ENCODE results near the gene NMNAT1.
A peak's percentile ranks its signal among the peaks of the same experiment; 100 is the strongest.

NMNAT1 gene

GRCh38 chr1:9942939-9943788 lies at the start of gene NMNAT1, which contains the start of gene LZIC:
Gene NMNAT1, plus strand, starts transcription at chr1:9943475. Its CDS starts 28,599 bp downstream, at chr1:9972074.
Gene LZIC, minus strand, starts transcription at chr1:9943391. Its CDS starts 6,772 bp downstream, at chr1:9936619.
- TF ChIP-seq, protein P1, sequence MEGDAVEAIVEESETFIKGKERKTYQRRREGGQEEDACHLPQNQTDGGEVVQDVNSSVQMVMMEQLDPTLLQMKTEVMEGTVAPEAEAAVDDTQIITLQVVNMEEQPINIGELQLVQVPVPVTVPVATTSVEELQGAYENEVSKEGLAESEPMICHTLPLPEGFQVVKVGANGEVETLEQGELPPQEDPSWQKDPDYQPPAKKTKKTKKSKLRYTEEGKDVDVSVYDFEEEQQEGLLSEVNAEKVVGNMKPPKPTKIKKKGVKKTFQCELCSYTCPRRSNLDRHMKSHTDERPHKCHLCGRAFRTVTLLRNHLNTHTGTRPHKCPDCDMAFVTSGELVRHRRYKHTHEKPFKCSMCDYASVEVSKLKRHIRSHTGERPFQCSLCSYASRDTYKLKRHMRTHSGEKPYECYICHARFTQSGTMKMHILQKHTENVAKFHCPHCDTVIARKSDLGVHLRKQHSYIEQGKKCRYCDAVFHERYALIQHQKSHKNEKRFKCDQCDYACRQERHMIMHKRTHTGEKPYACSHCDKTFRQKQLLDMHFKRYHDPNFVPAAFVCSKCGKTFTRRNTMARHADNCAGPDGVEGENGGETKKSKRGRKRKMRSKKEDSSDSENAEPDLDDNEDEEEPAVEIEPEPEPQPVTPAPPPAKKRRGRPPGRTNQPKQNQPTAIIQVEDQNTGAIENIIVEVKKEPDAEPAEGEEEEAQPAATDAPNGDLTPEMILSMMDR (IDR thresholded peaks at IDR 0.05; ENCODE audit: low read depth, low read length) = no peak
- in situ Hi-C loops (cut with HindIII; ENCODE audit: low sequenced_read_pairs) = no loop called here
- peak; percentile 94 for DNase-seq (ENCODE audit: low read depth, low spot score)
- H3K4me3 ChIP-seq (ENCODE audit: low read depth, low read length) = peak within 1 kb of the TSS; percentile 88

DNA sequence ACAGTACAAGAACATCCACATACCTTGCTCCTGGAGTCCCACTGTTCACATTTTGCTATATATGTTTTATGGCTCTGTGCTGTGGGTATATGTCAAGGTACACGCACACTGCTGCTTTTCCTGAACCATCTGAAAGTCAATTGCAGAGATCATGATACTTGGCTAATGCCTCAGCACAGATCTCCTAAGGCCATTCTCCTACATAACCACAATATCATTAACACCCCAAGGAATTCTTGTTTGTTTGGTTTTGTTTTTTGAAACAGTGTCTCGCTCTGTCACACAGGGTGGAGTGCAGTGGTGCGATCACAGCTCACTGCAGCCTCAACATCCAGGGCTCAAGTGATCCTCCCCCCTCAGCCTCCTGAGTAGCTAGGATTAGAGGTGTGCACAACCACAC lies 49.2 kb upstream of the NMNAT1 start:
- no peak overlapping the region for H3K4me3 ChIP-seq (ENCODE audit: low read depth, low read length)
- TF ChIP-seq, protein P1 (IDR thresholded peaks at IDR 0.05; ENCODE audit: low read depth, low read length) = no peak
- in situ Hi-C loops (cut with HindIII; ENCODE audit: low sequenced_read_pairs) = no loop called here
- DNase-seq (ENCODE audit: low read depth, low spot score) = no peak

DNA sequence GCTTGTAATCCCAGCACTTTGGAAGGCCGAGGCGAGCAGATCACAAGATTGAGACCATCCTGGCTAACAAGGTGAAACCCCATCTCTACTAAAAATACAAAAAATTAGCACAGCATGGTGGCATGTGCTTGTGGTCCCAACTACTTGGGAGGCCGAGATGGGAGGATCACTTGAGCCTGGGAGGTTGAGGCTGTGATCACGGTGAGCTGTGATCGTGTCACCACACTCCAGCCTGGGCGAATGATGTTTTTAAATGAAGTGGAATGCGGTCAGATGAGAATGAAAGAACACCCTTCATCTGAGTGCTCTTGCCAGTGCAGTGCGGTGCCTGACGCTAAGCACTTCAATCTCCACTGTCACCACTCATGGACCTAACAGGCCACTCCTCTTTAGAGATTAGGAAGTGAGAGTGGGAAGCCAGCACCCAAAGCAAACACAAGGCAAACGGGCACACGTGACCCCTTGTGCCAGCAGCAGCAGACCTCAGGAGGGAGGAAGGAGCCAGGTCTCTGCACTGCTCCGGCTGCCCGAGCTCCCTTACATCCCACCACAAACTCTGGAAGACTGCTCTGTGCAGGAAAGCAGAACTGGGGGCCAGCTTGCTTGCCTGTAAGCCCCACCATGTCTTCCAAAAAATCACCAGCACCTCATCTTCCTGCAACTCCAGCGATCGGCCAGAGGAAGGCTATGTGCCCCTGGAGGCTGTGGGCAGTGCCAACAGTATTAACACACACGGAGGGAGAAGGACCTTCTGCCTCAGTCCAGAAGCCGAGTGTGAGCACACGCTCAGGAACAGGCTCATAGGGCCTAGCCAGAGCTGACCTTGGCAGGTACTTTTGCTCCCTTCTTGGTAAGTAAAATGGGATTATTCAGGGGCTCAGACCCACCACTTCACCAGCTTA lies 42.9 kb upstream of the NMNAT1 start:
- DNase-seq (ENCODE audit: low read depth, low spot score) = no peak
- no peak overlapping the region for H3K4me3 ChIP-seq (ENCODE audit: low read depth, low read length)
- in situ Hi-C loops (cut with HindIII; ENCODE audit: low sequenced_read_pairs) = no loop called here
- TF ChIP-seq, protein P1 (IDR thresholded peaks at IDR 0.05; ENCODE audit: low read depth, low read length) = no peak

DNA sequence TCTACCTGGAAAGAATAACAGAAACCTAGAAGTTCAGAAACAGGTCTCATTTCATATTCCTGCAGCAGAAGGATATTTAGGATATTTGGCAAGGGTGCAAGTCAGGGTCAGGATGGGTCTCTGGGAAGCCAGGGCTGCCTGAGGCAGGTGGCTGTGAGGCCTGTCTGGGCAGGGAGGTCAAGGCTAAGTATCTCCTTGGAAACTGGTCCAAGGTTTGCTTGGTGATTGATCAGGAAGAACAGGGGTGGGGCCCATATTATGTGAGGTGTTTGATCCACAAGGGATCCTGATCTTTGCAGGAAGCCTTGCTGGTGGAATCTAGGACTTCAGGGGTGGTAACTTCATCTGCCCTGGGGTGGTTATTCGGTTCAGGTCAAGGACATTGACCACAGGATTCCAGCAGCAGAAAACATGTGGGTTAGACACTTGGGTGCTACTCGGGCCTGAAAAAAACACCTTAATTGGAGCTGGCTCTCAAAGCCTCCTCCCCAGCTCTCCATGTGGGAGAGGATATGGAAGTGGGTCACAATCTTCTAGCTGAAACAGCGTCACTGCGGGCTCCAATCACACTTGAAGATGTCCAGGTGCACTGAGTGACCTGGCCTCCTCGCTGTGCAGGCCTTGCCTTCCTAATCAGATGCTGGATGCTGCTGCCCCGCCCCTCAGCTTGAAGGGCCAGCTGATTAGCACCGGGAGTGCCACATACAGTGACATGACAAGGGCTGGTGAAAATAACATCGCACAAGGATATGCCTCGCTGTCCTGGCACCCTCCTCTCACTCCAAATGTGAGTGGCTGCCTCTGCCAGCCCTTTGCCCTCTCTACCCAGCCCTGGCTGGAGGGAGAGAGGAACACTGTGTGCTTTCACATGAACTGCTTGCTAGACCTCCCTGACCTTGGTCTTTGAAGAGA lies 41.9 kb upstream of the NMNAT1 start:
- in situ Hi-C loops (cut with HindIII; ENCODE audit: low sequenced_read_pairs) = no loop called here
- no peak for DNase-seq (ENCODE audit: low read depth, low spot score)
- no peak overlapping the region for H3K4me3 ChIP-seq (ENCODE audit: low read depth, low read length)
- TF ChIP-seq, protein P1 (IDR thresholded peaks at IDR 0.05; ENCODE audit: low read depth, low read length) = no peak

DNA sequence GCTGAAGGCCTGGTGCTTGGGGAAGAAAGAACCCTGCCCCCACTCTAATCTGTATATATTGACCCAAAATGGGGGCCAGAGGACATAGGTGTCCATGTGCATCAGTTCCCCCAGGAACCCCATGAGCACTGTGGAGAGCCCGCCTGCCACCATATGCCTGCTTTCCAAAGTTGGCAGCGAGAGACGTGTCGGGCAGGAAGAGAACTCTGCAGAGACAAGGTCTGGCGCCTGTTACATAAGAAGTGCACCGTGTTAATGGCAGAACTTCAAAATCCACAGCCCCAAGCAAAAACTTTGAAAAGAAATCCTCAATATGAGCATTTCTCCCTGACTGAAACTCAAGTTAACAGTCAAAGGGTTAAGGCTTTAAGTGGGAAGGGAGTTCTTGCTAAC lies 41.2 kb upstream of the NMNAT1 start:
- in situ Hi-C loops (cut with HindIII; ENCODE audit: low sequenced_read_pairs) = no loop called here
- H3K4me3 ChIP-seq (ENCODE audit: low read depth, low read length) = no peak overlapping the region
- TF ChIP-seq, protein P1 (IDR thresholded peaks at IDR 0.05; ENCODE audit: low read depth, low read length) = no peak
- no peak for DNase-seq (ENCODE audit: low read depth, low spot score)

Data from astrocyte of the spinal cord (primary cell).